Fibroblast of skin of right biceps (primary cell): ENCODE measurements around the gene ADAMTS8.

Source experiments
- DNase-seq: peaks from one replicate; pipeline ENCODE4 v3.0.0-alpha.2; 2013

The ADAMTS8 gene

GRCh38 chr11:130428316-130429119 is at the start of gene ADAMTS8:
ADAMTS8 (minus strand) TSS chr11:130428609; CDS start chr11:130428286, 323 bp downstream.
- DNase-seq = no peak

GRCh38 chr11:130477586-130478203 is 49.3 kb upstream of the ADAMTS8 start:
- peak; percentile 15 for DNase-seq

DNA sequence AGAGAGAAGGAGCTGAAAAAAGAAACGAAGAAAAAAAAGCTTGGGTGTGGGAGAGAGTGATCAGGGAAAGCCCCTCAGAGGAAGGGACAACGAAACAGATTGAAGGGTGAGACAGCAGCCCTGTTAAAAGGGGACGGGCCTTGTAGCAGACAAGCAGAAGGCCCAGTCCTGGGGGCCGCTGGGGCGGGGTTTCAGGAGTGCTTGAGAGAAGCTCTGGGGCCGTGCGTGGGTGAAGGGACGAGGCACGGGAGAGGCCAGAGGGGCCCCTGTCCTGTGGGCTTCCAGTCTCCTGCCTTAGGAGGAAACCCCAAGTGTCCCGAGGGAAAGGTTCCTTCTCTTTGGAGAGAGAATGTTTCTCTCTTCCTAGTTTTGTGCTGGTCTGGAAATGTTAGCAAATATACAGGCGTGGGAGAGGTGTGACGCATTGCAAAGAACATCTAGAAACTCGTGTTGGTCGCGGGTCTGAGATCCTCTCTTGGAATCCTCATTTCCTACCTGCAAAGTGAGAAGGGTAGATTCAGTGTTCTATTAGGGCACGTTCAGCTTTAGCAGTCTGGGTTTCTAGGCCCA is 48.6 kb upstream of the ADAMTS8 start:
- no peak for DNase-seq

- peak; percentile 30 for DNase-seq
Measured at GRCh38 chr11:130476200-130476921, 48.0 kb upstream of the ADAMTS8 start.

GRCh38 chr11:130475426-130476053 is 47.1 kb upstream of the ADAMTS8 start:
- DNase-seq = no peak

DNA sequence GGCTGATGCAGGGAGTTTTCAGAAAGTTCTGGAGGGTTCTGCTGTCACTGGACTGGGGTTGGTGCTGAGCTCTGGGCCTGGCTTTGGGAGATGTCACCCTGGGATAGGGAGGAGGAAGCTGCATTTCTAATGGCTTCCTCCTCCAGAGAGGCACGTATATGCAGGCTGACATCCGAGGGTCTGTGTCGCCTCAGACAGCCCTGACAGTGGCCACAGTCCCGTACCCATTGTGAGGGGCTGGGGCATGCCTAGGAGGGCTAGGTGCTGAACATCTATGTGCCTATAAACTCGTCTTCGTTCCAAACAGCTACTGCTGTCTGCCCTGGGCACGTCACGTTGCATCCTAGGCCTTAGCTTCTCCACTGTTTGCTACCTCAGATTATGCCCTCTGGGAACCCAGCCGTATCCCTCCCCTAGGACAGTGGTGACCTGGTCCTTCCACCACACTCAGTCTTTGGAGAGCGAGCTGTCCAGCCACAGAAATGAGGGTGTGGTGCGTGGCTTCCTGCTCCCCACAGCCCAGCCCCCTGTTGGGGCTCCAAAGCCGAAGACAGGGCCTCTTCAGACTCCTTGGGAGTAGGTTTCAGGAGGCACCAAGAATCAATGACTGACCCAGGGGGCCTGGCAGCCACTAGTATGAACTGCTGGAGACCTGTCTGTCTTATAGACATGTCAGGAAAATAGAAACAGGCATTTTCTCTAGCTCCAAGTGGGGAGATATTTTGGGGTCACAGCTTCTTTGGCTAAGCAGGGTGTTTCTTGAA is 46.4 kb upstream of the ADAMTS8 start:
- no peak for DNase-seq

DNA sequence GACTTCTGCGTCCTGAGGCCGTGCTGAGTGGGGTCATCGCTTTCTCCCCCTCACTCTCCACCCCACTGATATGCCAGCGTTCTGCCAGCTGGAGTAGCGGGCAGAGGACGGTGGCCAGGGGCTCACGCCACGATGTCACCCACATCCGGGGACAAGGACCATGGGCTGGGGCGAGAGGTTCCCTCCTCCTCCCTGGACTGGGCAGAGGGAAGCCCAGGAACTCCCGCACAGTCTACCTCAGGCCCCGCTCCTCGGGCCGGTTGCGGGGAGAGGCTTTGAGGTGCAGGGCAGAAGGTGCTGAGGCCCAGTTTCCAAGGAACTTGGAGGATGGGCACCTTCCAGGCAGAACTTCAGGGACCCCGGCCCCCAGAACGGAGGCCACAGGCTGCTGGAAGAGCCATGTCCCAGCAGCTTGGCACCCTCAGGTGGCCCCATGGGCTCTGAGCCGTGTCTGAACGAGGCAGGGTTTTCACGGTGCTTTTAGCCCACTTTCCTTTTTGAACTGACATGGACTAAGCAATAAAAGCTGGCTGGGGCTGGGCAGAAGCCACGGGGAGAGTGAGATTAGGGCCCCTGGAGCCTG is 45.5 kb upstream of the ADAMTS8 start:
- no peak for DNase-seq

DNA sequence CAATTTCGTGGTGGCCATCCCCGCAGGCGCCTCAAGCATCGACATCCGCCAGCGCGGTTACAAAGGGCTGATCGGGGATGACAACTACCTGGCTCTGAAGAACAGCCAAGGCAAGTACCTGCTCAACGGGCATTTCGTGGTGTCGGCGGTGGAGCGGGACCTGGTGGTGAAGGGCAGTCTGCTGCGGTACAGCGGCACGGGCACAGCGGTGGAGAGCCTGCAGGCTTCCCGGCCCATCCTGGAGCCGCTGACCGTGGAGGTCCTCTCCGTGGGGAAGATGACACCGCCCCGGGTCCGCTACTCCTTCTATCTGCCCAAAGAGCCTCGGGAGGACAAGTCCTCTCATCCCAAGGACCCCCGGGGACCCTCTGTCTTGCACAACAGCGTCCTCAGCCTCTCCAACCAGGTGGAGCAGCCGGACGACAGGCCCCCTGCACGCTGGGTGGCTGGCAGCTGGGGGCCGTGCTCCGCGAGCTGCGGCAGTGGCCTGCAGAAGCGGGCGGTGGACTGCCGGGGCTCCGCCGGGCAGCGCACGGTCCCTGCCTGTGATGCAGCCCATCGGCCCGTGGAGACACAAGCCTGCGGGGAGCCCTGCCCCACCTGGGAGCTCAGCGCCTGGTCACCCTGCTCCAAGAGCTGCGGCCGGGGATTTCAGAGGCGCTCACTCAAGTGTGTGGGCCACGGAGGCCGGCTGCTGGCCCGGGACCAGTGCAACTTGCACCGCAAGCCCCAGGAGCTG is 44.8 kb upstream of the ADAMTS8 start:
- DNase-seq = no peak

GRCh38 chr11:130472434-130472961 is 44.1 kb upstream of the ADAMTS8 start:
- DNase-seq = no peak

DNA sequence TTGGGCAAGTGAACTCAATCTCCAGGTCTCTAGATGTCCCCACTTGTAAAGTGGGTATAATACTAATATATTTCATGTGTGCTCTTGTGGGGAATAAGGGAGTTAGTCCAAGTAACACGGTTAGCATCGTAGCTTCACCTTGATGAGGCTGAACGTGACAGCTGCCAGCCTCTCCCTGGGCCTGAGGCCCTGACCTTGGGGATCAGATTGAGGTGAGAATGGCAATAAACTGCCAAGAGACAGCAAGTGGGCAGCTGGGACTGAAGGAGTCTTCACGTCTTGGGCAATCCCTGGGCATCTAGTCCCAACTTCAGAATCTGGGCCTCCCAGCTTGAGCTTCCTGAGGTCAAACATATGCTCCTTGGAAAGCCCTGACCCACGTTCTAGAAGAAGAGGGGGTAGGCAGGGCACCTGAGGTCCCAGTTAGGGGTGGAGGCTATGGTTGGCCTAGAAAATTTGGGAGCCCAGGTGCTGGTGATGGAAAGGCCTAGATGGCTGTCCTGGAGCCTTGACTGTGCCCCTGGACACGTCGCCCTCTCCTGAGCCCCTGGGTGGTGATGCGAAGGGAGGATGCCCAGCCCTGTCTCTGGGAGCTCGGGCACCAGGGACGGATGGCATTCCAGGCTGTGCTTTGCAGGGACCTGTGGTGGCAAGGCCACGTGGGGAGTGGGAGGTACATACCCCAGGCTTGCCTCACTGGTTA is 43.5 kb upstream of the ADAMTS8 start:
- no peak for DNase-seq

DNA sequence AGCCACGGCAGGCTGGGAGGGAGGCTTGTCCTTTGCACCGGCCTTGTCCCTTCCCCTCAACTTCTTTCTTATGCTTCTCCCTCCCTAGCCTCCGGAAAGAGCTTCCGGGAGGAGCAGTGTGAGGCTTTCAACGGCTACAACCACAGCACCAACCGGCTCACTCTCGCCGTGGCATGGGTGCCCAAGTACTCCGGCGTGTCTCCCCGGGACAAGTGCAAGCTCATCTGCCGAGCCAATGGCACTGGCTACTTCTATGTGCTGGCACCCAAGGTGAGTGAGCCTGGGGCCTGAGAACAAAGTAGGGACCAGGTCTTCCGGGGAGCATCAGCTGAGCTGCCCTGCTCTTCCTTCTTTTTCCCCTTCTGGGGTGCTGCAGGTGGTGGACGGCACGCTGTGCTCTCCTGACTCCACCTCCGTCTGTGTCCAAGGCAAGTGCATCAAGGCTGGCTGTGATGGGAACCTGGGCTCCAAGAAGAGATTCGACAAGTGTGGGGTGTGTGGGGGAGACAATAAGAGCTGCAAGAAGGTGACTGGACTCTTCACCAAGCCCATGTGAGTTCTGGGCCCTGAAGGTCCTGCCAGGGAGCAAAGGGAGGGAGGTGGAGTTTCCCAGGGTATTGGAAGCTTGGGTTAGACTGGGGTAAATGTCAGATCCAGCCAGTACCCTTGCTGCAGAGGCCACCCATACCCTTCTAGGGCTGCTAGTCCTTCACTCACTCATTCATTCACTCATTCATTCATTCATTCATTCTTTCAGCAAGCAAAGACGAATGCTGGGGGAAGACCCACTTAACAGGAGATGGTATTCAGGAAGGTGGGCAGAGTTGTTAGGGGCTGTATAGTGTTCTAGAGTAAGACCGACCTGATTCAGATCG is 42.7 kb upstream of the ADAMTS8 start:
- DNase-seq = no peak

GRCh38 chr11:130469181-130469580 is 40.8 kb upstream of the ADAMTS8 start:
- DNase-seq = no peak

DNA sequence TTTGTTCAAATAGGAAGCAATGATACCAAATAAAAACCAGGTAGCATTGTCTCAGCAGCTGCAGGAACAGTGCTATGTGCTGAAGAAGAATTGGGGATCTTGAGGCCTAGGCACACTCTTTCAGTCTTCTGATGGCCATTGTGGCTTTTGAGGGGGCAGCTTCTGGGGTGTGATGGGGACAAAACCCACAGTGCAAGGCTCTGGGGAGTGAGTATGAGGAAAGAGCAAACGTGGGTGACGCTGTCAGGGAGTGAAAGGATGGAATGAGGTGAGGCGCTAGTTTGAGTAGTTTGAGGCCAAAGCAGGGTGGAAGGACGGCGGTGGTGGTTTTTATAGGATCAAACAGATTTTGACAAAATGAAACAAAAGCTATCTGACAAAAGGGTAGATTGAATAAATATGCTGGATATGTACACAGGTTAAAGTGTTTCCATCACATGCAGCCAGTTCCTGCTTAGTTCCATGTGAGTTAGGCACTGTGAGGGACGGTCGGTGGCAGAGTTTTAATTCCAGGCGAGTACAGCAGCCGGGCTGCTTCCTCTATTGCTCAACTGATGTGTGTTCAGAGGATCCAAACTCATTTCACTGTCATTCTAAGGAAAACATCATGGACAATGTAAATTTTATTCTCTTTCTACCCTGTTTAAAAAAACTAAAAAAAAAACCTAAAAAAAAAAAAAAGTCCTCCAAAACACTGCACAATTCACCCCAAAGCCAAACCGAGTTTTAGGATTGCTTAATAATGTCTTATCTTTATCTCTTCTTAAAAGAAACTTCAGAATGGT is 38.9 kb upstream of the ADAMTS8 start:
- no peak for DNase-seq

DNA sequence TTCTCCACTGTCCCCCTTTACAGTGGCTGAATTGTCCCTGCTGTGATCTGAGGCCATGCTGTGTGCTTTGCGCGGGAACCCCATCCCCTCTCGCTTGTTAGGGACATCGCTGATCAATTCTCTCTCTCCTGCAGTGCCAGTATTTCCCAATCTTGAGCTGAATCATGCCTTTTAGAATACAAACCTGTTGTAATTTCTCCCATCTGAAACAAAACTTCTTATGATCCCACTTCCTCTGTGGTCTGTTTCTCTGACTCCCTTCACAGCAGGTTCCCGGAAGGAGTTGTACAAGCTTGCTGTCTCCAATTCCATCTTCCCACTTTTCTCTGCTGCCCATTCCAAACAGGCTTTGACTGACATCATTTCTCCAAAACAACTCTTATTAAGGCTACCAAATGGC is 36.9 kb upstream of the ADAMTS8 start:
- DNase-seq = peak; percentile 12

GRCh38 chr11:130464291-130464812 is 35.9 kb upstream of the ADAMTS8 start:
- peak; percentile 61 for DNase-seq

- no peak for DNase-seq
Measured at GRCh38 chr11:130462931-130463330, 34.5 kb upstream of the ADAMTS8 start.

DNA sequence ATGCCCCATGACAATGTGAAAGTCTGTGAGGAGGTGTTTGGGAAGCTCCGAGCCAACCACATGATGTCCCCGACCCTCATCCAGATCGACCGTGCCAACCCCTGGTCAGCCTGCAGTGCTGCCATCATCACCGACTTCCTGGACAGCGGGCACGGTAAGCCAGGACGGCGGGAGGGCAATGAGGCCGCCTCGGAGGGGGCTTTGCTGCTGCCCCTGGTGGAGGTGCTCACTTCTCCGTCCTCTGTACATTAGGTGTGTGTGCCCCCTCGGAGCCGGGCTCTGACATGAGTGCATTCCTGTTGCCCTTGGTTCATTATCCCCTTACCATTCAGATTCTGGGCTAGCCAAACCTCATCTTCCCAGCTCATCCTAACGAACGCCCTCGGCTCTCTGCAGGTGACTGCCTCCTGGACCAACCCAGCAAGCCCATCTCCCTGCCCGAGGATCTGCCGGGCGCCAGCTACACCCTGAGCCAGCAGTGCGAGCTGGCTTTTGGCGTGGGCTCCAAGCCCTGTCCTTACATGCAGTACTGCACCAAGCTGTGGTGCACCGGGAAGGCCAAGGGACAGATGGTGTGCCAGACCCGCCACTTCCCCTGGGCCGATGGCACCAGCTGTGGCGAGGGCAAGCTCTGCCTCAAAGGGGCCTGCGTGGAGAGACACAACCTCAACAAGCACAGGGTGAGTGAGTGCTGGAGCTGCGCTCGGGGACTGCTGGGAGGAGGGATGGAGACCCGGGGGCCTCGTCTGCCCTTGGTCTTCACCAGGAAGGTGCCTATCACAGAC is 33.9 kb upstream of the ADAMTS8 start:
- no peak for DNase-seq
